Stimulated activated CD8-positive, alpha-beta memory T cell treated with anti-CD3 and anti-CD28 coated beads, Interleukin-4, amount 100 ng/mL, for 24 hours (primary cell): ENCODE results near the gene BRMS1L.
"Not testable (repeated sequence)": the region's sequence is repeated elsewhere in the genome, so short reads cannot be mapped to it uniquely, and the experiment has no call there.

ENCODE experiments used
- DNase-seq: peaks from one replicate; pipeline ENCODE4 v3.0.0-alpha.2; 2020; ENCODE audit warnings: low read depth

Gene BRMS1L

GRCh38 chr14:35821564-35822411 lies 4.3 kb upstream of the BRMS1L start:
- DNase-seq = no peak

- no peak for DNase-seq
Measured at GRCh38 chr14:35822501-35822900, 3.6 kb upstream of the BRMS1L start.

GRCh38 chr14:35824446-35825165 lies 1.5 kb upstream of the BRMS1L start:
- not testable (repeated sequence) for DNase-seq

DNA sequence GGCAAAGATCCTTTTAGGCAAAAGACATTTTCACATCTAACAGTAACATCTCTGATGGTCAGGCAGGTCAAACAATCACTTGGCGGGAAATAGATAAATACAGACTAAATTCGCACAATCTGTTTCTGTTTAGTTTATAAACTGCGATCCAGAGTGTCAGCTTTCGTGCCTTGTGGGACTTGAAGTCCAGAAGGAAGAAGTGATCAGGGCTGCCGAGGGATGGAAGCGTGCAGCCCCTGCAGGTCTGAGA lies 245 bp upstream of the BRMS1L start:
- DNase-seq = no peak

DNA sequence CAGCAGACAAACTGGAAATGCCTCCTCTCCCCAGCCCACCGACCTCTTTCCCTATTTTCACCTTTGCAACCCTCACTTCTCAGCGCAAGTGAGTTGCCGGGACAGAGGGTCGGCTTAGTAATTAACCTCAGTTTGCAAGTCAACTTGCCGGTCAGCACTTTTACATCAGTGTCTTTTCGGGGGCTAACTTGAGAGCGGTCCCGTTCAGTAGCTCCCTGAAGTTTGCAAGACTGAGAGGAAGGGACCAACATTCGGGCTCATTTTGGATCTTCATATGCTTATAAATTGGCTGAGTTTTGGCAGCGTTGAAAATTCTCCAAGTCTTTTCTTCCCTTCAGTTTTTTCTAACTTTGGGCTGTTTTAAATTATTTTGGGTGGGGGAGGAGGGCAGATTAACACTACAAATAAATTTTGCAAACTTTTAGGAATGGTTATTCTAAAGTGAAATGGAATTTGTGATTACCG lies 846 bp downstream of the BRMS1L start:
- no peak for DNase-seq

- DNase-seq = no peak
Measured at GRCh38 chr14:35827678-35828472, 1.7 kb downstream of the BRMS1L start.

GRCh38 chr14:35829449-35829848 lies 3.3 kb downstream of the BRMS1L start:
- no peak for DNase-seq

DNA sequence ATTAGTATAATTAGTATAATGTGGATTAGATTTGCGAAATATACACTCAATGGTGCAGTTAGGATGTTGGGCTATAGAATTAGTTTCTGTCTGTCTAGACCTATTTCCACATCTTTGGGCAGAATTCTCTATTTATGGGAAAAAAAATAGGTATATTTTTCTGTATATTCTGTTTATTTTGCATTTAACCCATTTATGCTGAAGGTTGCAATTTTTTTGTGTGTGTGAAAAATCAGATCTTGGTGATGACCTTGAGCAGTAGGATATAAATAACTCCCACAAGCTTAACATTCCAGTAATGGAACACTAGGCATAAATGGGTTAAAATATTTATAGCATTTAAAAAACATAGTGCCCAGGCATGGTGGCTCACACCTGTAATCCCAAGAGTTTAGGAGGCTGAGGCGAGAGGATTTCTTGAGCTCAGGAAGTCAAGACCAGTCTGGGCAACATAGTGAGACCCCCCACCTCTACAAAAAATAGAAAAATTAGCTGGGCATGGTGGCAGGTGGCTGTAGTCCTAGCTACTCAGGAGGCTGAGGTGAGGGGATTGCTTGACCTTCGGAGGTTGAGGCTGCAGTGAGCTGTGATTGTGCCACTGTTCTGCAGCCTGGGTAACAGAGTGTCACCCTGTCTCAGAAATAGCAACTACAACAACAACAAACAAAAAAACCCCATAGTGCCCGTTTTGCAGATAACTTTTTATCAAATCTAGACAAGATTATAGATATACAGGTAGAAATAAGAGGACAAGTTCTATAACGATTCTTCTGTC lies 9.3 kb downstream of the BRMS1L start:
- no peak for DNase-seq

DNA sequence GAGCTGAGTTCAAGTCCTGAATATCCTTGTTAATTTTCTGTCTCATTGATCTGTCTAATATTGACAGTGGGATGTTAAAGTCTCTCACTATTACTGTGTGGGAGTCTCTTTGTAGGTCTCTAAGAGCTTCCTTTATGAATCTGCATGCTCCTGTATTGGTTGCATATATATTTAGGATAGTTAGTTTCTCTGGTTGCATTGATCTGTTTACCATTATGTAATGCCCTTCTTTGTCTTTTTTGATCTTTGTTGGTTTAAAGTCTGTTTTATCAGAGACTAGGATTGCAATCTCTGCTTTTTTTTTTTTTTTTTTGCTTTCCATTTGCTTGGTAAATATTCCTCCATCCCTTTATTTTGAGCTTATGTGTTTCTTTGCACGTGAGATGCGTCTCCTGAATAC lies 15.6 kb downstream of the BRMS1L start:
- not testable (repeated sequence) for DNase-seq

- DNase-seq = not testable (repeated sequence)
Measured at GRCh38 chr14:35842245-35842644, 16.1 kb downstream of the BRMS1L start.

- DNase-seq = no peak
Measured at GRCh38 chr14:35844494-35844893, 18.4 kb downstream of the BRMS1L start.

GRCh38 chr14:35847636-35848035 lies 21.5 kb downstream of the BRMS1L start:
- no peak for DNase-seq

DNA sequence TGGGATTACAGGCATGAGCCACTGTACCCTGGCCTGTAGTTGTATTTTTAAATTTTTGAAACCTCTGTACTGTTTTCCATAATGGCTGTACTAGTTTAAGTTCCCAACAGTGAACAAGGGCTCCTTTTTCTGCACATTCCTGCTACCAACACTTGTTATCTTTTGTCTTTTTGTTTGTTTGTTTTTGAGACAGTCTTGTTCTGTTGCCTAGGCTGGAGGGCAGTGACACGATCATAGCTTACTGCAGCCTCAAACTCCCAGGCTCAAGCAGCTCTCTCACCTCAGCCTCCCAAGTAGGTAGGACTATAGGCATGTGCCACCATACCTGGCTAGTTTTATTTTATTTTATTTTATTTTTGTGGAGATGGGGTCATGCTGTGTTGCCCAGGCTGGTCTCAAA lies 23.0 kb downstream of the BRMS1L start:
- no peak for DNase-seq

DNA sequence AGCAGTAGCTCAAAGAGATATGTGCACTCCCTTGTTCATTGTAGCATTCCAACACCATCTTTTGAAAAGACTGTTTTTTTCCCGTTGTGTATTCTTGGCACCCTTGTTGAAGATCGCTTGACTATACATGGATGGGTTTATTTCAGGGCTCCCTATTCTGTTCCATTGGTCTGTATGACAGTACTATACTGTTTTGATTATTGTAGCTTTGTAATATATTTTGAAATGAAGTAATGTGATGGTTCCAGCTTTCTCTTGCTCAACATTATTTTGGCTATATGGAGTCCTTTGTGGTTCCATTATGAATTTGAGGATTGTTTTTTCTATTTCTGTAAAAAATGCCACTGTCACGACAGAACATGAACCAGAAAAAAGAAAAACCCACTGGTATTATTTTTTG lies 25.7 kb downstream of the BRMS1L start:
- no peak for DNase-seq

DNA sequence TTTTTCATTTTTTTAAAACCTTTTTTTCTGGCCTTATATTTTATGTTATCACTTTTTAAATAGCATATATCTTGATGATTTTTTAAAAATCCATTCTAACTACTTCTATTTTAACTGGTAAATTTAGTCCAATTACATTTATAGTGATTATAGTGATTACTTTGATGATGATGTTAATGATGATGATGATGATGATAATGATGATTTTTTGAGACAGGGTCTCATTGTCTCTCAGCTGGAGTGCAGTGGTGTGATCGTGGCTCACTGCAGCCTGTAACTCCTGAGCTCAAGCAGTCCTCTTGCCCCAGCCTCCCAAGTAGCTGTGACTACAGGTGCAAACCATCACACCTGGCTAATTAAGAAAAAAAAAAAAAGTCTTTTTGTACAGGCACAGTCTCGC lies 27.1 kb downstream of the BRMS1L start:
- no peak for DNase-seq

DNA sequence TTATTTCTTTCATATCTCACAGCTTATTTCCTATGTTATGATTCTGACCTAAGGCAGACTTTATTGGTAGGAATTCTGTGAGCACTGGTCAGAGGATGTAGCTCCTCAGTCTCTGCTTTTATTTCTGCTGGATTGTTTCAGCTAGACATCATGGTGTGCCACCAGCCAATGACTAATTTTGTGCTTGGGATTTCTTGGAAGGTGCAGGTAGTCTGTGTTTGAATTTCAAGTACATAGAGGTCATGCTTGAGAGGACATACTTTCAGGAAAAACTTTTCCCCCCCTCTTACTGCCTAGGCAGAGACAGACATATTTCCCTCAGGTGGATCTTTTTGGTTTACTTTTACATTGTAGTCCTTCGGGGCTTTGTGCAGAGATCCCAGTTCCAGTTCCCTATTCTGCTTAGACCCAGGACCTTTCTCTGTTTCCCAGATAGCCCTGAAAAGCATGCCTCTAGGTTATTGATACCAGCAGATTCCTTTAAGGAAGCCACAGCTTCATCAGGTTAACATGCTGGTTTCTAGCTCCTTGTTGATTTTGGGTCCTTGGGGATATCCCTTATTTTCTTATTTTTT lies 28.6 kb downstream of the BRMS1L start:
- no peak for DNase-seq

DNA sequence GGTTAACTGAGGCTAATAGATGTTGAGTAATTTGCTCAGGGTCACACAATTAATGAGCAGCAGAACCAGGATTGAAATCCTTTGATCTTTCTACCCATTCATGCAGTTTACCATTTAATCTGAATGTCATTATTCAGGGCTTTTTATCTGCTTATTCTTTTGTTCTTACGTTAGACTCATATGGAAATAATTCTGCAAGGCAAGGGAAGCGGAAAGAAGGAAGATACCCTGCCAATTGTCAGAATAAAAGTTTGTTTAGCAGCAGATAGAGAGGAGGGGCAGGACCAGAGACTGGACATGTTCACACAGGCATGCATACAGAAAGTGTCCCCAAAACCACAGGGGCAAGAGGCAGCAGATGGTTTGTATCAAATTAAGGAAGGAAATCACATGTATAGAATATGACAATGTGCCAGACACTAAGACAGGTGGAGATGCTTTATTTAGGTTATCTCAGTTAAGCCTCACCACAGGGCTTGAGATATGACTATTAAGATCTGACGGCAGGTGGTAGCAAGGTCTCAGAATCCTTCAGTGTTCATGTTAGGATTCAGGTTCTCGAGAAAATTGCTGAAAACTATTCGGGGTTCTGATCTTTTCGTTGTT lies 29.8 kb downstream of the BRMS1L start:
- no peak for DNase-seq

DNA sequence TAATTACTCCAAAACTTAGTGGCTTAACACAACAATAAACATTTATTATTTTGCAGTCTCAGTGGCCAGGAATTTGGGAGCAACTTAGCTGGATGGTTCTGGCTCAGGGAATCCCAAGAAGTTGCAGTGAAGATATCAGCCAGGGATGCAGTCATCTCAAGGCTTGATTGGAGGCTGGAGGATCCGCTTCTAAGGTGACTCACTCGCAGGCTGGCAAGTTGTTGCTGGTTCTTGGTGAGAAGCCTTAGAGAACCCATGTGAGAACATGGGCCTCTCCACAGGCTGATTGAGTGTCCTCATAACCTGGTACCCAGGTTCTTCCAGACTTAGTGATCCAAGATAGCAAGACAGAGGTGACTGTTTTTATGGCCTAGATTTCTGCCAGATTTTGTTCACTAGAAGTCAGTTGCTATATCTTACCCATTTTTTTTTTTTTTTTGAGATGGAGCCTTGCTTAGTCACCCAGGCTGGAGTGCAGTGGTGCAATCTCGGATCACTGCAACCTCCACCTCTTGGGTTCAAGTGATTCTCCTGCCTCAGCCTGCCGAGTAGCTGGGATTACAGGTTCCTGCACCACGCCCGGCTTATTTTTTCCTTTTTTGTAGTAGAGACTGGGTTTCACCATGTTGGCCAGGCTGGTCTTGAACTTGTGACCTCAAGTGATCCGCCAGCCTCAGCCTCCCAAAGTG lies 32.5 kb downstream of the BRMS1L start:
- DNase-seq = no peak

DNA sequence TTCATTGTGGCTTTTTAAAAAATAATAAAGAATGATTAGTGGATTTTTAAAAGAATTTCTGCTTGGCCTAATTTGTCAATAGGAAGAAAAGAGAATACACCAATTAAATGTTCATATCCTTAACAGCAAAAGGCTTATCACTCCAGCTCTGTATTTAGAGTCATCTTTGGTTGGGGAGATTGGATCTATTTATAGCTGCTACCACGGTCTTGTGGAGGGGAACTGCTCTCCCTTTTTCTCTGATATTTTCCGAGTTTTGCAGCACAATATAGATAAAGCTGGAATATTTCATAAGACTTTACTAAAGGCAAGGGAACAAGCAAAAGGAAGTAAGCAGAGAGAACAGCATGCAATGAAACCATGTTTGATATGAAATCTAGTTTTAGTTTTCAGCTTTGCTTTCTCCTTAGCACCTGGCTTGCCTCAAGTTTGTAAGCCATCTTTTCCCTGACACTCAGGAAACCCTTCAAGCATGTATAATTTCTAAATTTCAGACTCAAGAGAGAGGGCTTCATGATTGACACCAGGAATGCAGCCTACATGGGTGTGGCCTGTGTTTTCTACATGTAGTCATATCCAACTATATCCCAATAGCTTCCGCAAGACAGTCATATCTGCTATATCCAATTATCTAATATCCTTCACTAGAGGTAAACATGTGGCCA lies 35.2 kb downstream of the BRMS1L start:
- no peak for DNase-seq
